ENCODE results near the gene APOB. TPM values are rescaled to one million over a fixed set of nuclear protein-coding genes. Genes with fewer than 3 reads are reported as not detected.

The APOB gene
- total RNA-seq, 1 experiment from 2014 or later: 0.05 TPM

DNA sequence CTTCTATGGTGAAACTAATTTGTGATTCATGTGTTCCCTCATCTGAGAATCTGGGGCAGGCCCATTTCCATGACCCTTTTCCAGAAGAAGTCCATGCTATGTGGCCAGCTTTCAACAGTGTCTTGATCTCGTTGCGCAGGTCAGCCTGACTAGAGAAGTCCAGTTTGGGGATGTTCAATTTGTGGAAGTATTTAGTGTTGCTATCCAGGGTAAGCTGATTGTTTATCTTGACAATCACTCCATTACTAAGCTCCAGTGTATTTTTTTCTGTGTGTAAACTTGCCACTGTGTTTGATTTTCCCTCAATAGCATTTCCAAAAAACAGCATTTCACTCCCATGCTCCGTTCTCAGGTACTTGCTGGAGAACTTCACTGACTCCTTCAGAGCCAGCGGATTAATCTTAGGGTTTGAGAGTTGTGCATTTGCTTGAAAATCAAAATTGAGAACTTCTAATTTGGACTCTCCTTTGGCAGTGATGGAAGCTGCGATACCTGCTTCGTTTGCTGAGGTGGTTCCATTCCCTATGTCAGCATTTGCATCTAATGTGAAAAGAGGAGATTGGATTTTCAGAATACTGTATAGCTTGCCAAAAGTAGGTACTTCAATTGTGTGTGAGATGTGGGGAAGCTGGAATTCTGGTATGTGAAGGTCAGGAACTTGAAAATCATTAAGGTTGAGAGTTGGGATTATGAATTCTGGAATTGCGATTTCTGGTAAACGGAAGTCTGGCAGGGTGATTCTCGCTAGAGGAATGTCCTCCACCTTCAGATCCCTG lies 35.7 kb downstream of the APOB start:
- DNase-seq: no peak
- H3K27ac Mint-ChIP-seq (ENCODE audit: unreplicated experiment): no peak overlapping the region
- no peaks in the 10 kb centered on the region for H3K36me3 Mint-ChIP-seq (ENCODE audit: insufficient read depth, unreplicated experiment)
- TF ChIP-seq CTCF (IDR thresholded peaks at IDR 0.05; ENCODE audit: unreplicated experiment): no peak
- no peaks in the 10 kb centered on the region for H3K4me1 Mint-ChIP-seq (ENCODE audit: low read depth, unreplicated experiment)
- intact Hi-C loops (cut with micrococcal nuclease; ENCODE audit: unreplicated experiment): no loop called here
- no TSS peak for BruUV-seq (replicated peaks)
- H3K4me3 Mint-ChIP-seq (ENCODE audit: low read depth, unreplicated experiment): no peak overlapping the region
- CTCF ChIA-PET: no interaction called here
- peaks cover 83% of the 10 kb centered on the region for H3K27me3 Mint-ChIP-seq (ENCODE audit: unreplicated experiment)
- no peaks in the 10 kb centered on the region for H3K9me3 Mint-ChIP-seq (ENCODE audit: low read depth, unreplicated experiment)

DNA sequence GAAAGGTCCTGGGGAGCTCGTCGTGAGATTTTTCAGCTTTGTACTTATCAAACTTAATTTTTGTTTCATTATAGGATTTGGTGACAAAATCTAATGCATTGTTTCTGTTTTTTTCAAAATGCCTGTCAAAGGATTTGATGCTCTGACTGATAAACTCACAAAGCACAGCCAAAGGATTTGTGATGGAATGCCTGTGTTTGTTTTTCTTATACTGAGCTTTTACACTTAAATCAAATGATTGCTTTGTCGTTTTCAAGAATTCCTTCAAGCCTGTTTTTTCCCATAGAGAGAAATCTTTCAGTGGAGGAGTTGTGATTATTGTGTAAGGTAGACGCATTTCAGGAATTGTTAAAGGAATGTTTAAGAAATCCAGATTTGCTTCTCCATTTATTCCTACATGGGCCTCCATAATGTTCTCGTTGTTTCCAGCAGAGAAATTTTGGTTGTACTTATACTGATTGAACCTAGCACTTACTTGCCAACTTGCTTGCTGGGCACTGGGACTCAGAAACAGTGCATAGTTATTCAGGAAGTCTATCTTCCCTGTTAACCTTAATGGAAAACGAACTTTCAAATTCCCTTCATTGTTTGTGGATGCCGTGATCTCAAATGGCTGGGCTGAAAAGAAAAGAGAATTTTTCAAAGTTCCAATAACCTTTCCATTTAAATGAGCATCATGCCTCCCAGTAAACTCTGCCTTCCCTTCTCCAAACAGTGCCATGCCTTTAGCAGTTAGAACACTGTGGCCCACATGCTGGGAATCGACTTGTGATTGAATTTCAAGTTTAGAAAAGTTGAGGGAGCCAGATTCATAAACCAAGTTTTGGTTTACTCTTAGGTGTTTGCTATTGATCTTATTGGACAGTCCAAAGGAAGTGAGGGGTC lies 36.5 kb downstream of the APOB start:
- intact Hi-C loops (cut with micrococcal nuclease; ENCODE audit: unreplicated experiment): no loop called here
- no peaks in the 10 kb centered on the region for H3K36me3 Mint-ChIP-seq (ENCODE audit: insufficient read depth, unreplicated experiment)
- no TSS peak for BruUV-seq (replicated peaks)
- DNase-seq: no peak
- H3K27ac Mint-ChIP-seq (ENCODE audit: unreplicated experiment): no peak overlapping the region
- no peak overlapping the region for H3K4me3 Mint-ChIP-seq (ENCODE audit: low read depth, unreplicated experiment)
- CTCF ChIA-PET: no interaction called here
- peaks cover 79% of the 10 kb centered on the region for H3K27me3 Mint-ChIP-seq (ENCODE audit: unreplicated experiment)
- TF ChIP-seq CTCF (IDR thresholded peaks at IDR 0.05; ENCODE audit: unreplicated experiment): no peak
- H3K4me1 Mint-ChIP-seq (ENCODE audit: low read depth, unreplicated experiment): no peaks in the 10 kb centered on the region
- H3K9me3 Mint-ChIP-seq (ENCODE audit: low read depth, unreplicated experiment): no peaks in the 10 kb centered on the region

- intact Hi-C loops (cut with micrococcal nuclease; ENCODE audit: unreplicated experiment): no loop called here
- BruUV-seq (replicated peaks): no TSS peak
- CTCF ChIA-PET: no interaction called here
- Mint-ChIP-seq H3K36me3 (ENCODE audit: insufficient read depth, unreplicated experiment) (peaks cover under 1% of the 10 kb centered on the region), H3K4me1 (ENCODE audit: low read depth, unreplicated experiment) (no peaks in the 10 kb centered on the region), H3K4me3 (ENCODE audit: low read depth, unreplicated experiment) (no peak overlapping the region), H3K27me3 (ENCODE audit: unreplicated experiment) (peaks cover 71% of the 10 kb centered on the region), H3K27ac (ENCODE audit: unreplicated experiment) (no peak overlapping the region), H3K9me3 (ENCODE audit: low read depth, unreplicated experiment) (no peaks in the 10 kb centered on the region)
- no peak for DNase-seq
- TF ChIP-seq CTCF (IDR thresholded peaks at IDR 0.05; ENCODE audit: unreplicated experiment): no peak
These were observed 37.3 kb downstream of the APOB start for GRCh38 chr2:21006423-21007128.

DNA sequence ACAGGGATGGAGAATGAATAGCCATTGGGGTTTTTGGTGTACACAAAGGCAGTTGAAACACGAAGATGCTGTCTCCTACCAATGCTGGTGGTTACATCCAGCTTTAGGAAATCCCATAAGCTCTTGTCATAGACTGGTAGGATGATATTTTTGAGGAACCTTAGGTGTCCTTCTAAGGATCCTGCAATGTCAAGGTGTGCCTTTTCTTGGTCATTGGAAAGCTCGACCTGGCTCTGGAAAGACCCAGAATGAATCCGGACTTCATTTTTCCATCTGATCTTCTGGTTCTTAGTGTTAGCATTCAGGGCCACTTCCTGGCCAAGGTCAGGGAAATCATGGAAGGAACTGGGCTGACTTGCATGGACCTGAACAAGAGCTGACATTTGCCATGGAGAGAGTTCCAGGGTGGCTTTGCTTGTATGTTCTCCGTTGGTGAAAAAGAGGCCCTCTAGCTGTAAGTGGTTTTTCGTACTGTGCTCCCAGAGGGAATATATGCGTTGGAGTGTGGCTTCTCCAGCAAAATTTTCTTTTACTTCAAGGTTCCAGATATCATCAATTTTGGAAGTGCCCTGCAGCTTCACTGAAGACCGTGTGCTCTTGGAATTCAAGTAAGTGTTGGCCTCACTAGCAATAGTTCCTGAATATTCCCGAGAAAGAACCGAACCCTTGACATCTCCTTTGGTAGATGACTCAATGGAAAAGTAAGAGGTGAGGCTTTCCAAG lies 38.0 kb downstream of the APOB start:
- TF ChIP-seq CTCF (IDR thresholded peaks at IDR 0.05; ENCODE audit: unreplicated experiment): no peak
- BruUV-seq (replicated peaks): no TSS peak
- H3K9me3 Mint-ChIP-seq (ENCODE audit: low read depth, unreplicated experiment): no peaks in the 10 kb centered on the region
- no peak for DNase-seq
- H3K4me3 Mint-ChIP-seq (ENCODE audit: low read depth, unreplicated experiment): no peak overlapping the region
- intact Hi-C loops (cut with micrococcal nuclease; ENCODE audit: unreplicated experiment): no loop called here
- CTCF ChIA-PET: no interaction called here
- H3K27ac Mint-ChIP-seq (ENCODE audit: unreplicated experiment): no peak overlapping the region
- no peaks in the 10 kb centered on the region for H3K4me1 Mint-ChIP-seq (ENCODE audit: low read depth, unreplicated experiment)
- peaks cover 64% of the 10 kb centered on the region for H3K27me3 Mint-ChIP-seq (ENCODE audit: unreplicated experiment)
- peaks cover 7% of the 10 kb centered on the region for H3K36me3 Mint-ChIP-seq (ENCODE audit: insufficient read depth, unreplicated experiment)
